K562 (cell line): Measurements from ENCODE around the gene KISS1R. TPM values are rescaled to one million over a fixed set of nuclear protein-coding genes. Genes with fewer than 3 reads are reported as not detected.

Source experiments
- ATF7 ChIP-seq: fragments of 450-650 bp; IDR thresholded peaks from 2 replicates; pipeline ENCODE4 v1.7.1; 2014; ENCODE audit warnings: mild to moderate bottlenecking, moderate library complexity
- STAG1 ChIP-seq: sonication (generic); formaldehyde crosslinking; IDR thresholded peaks from 2 replicates; pipeline ENCODE4 v1.5.0; 2020; ENCODE audit warnings: missing genetic modification reagents, borderline replicate concordance
- TAL1 ChIP-seq: fragments of 450-650 bp; IDR thresholded peaks from 2 replicates; pipeline ENCODE4 v1.6.1; 2016; ENCODE audit warnings: mild to moderate bottlenecking
- ZNF282 ChIP-seq: sonication (generic); formaldehyde crosslinking; IDR thresholded peaks from 2 replicates; pipeline ENCODE4 v1.8.1; 2023; ENCODE audit warnings: missing genetic modification reagents
- polyA plus RNA-seq, 8 experiments: library from polyadenylated mRNA; depleted of rRNA in 4 of 8; stranded (reverse) in 5 of 8; unstranded in 3 of 8; fragments of >200 nt; fragmentation: Nextera tagmentation in 2 of 8; fragmentation: Illumina TruSeq in 1 of 8; extraction: Ambion mirVana in 2 of 8; extraction: Trizol in 1 of 8; gene quantifications; 2 replicates each; pipeline versions ENCODE4 v1.2.1 to v1.2.3, GENCODE V29; 2011 to 2014; ENCODE audit warnings: inconsistent platforms in 1 of 8, missing spikeins in 1 of 8
- total RNA-seq, 7 experiments: library from RNA; depleted of rRNA in 6 of 7; stranded (reverse); fragments of >200 nt in 6 of 7; fragmentation: Illumina TruSeq in 2 of 7; extraction: Trizol in 2 of 7; gene quantifications; 2 replicates each; pipeline versions ENCODE4 v1.2.1 to v1.2.3, GENCODE V29; 2011 to 2021; ENCODE audit warnings: low replicate concordance in 1 of 7
- TF ChIP-seq, protein P1 (sequence below), 2 experiments: fragments of 450-650 bp; IDR thresholded peaks; 2 replicates each; pipeline ENCODE4 v1.6.1; 2016; ENCODE audit warnings: mild to moderate bottlenecking in 2 of 2, borderline replicate concordance in 1 of 2, low read depth in 1 of 2, moderate library complexity in 1 of 2
- TF ChIP-seq, protein P2 (sequence below), 3 experiments: fragments of 200-800 bp in 1 of 3; sonication (Bioruptor generic) in 1 of 3; sonication (generic) in 1 of 3; formaldehyde crosslinking in 1 of 3; IDR thresholded peaks; 2 replicates each; pipeline versions ENCODE4 v1.6.1 to v1.8.0; 2016 to 2022; ENCODE audit warnings: mild to moderate bottlenecking in 2 of 3, missing compliant biosample characterization in 2 of 3, missing genetic modification characterization in 2 of 3, missing genetic modification reagents in 1 of 3
- TF ChIP-seq, protein P3 (sequence below), 2 experiments: fragments of 450-650 bp; IDR thresholded peaks; 2 replicates each; pipeline ENCODE4 v1.6.1; 2018; ENCODE audit warnings: mild to moderate bottlenecking in 2 of 2, low read depth in 1 of 2; ENCODE audit not compliant: partially characterized antibody in 2 of 2
- TF ChIP-seq, protein P4 (sequence below): fragments of 250-450 bp; sonication (Bioruptor Pico); IDR thresholded peaks from 2 replicates; pipeline ENCODE4 v1.5.0; 2020; ENCODE audit warnings: mild to moderate bottlenecking
- TF ChIP-seq, protein P5 (sequence below): IDR thresholded peaks from 2 replicates; pipeline ENCODE4 v1.6.1; 2012; ENCODE audit warnings: low read depth, low read length, improper control_type of control experiment, borderline replicate concordance

KISS1R gene
- total and polyA plus RNA-seq, 9 of the 15 experiments (the other 6 are each of a cell fraction or from before 2014, with no cell fraction given), result 0.37 to 39.4 (median 2.0) TPM

DNA sequence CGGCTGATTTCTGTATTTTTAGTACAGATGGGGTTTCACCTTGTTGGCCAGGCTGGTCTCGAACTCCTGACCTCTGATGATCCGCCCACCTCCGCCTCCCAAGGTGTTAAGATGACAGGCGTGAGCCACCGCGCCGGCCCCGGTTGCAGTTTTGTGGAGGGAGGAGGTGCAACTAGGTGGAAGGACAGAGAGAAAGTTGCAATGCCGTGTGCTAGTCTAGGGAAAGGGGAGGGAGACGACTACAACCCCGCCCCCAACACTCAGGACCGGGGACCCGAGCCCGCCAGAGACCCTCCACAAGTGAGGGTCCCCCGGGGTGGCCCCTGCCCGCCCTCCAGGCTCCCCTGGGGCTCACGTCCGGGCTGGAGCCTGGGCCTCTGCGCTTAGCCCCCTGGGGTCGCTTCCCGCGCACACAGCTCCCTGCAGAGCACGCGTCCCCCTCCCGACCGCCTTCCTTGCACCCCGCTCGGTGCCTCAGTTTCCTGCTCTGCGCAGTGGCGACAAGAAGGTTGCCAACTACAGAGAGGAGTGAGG is 7.5 kb downstream of the KISS1R start (continued):
- TF ChIP-seq, protein P1, sequence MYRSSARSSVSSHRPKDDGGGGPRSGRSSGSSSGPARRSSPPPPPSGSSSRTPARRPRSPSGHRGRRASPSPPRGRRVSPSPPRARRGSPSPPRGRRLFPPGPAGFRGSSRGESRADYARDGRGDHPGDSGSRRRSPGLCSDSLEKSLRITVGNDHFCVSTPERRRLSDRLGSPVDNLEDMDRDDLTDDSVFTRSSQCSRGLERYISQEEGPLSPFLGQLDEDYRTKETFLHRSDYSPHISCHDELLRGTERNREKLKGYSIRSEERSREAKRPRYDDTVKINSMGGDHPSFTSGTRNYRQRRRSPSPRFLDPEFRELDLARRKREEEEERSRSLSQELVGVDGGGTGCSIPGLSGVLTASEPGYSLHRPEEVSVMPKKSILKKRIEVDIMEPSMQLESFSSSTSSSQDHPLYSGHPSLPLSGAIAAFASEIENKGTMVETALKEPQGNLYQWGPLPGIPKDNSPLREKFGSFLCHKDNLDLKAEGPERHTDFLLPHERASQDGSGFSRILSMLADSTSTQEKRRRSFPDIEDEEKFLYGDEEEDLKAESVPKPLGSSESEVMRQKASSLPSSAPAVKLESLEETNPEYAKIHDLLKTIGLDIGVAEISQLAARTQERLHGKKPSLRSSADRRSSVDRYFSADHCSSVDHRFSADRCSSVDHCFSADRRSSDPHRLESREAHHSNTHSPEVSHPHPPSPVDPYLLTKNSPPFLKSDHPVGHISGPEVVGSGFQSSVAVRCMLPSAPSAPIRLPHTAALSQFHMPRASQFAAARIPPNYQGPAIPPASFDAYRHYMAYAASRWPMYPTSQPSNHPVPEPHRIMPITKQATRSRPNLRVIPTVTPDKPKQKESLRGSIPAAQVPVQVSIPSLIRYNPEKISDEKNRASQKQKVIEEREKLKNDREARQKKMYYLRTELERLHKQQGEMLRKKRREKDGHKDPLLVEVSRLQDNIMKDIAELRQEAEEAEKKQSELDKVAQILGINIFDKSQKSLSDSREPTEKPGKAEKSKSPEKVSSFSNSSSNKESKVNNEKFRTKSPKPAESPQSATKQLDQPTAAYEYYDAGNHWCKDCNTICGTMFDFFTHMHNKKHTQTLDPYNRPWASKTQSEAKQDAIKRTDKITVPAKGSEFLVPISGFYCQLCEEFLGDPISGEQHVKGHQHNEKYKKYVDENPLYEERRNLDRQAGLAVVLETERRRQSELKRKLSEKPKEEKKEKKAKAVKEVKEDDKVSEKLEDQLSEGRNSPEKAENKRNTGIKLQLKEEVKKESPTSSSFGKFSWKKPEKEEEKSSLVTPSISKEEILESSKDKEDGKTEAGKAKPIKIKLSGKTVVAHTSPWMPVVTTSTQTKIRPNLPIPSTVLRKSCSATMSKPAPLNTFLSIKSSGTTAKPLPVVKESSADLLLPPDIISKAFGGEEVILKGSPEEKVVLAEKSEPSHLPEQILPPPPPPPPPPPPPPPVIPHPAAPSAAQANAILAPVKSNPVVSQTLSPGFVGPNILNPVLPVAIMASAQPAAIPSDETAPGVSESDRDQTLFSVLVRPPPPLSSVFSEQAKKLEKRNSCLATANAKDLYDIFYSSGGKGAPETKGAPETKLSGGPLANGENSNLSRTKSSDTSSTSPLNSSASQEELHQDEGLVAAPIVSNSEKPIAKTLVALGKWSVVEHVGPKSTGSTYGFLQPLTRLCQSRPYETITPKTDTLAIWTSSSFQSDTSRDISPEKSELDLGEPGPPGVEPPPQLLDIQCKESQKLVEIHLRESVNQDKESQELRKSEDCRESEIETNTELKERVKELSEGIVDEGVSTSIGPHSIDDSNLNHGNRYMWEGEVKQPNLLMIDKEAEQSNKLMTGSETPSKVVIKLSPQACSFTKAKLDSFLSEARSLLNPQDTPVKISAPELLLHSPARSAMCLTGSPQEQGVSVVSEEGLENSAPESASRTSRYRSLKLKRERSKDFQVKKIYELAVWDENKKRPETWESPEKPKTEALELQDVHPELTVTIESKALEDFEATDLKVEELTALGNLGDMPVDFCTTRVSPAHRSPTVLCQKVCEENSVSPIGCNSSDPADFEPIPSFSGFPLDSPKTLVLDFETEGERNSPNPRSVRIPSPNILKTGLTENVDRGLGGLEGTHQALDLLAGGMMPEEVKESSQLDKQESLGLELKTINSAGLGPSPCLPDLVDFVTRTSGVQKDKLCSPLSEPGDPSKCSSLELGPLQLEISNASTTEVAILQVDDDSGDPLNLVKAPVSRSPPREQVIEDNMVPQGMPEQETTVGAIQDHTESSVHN (IDR thresholded peaks at IDR 0.05; ENCODE audit: borderline replicate concordance in 1 of 2, low read depth in 1 of 2), result no peak
- TF ChIP-seq, protein P2, sequence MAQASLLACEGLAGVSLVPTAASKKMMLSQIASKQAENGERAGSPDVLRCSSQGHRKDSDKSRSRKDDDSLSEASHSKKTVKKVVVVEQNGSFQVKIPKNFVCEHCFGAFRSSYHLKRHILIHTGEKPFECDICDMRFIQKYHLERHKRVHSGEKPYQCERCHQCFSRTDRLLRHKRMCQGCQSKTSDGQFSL (CRISPR knock-in tag; IDR thresholded peaks at IDR 0.05), result no peak; the same call in 1 of the 2 replicates
- TF ChIP-seq, protein P2 (tag; IDR thresholded peaks at IDR 0.05), result no peak
- no peak for TF ChIP-seq ATF7
- TF ChIP-seq, protein P3, sequence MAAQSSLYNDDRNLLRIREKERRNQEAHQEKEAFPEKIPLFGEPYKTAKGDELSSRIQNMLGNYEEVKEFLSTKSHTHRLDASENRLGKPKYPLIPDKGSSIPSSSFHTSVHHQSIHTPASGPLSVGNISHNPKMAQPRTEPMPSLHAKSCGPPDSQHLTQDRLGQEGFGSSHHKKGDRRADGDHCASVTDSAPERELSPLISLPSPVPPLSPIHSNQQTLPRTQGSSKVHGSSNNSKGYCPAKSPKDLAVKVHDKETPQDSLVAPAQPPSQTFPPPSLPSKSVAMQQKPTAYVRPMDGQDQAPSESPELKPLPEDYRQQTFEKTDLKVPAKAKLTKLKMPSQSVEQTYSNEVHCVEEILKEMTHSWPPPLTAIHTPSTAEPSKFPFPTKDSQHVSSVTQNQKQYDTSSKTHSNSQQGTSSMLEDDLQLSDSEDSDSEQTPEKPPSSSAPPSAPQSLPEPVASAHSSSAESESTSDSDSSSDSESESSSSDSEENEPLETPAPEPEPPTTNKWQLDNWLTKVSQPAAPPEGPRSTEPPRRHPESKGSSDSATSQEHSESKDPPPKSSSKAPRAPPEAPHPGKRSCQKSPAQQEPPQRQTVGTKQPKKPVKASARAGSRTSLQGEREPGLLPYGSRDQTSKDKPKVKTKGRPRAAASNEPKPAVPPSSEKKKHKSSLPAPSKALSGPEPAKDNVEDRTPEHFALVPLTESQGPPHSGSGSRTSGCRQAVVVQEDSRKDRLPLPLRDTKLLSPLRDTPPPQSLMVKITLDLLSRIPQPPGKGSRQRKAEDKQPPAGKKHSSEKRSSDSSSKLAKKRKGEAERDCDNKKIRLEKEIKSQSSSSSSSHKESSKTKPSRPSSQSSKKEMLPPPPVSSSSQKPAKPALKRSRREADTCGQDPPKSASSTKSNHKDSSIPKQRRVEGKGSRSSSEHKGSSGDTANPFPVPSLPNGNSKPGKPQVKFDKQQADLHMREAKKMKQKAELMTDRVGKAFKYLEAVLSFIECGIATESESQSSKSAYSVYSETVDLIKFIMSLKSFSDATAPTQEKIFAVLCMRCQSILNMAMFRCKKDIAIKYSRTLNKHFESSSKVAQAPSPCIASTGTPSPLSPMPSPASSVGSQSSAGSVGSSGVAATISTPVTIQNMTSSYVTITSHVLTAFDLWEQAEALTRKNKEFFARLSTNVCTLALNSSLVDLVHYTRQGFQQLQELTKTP (IDR thresholded peaks at IDR 0.05; ENCODE audit: low read depth in 1 of 2, partially characterized antibody in 2 of 2), result no peak
- TF ChIP-seq, protein P4, sequence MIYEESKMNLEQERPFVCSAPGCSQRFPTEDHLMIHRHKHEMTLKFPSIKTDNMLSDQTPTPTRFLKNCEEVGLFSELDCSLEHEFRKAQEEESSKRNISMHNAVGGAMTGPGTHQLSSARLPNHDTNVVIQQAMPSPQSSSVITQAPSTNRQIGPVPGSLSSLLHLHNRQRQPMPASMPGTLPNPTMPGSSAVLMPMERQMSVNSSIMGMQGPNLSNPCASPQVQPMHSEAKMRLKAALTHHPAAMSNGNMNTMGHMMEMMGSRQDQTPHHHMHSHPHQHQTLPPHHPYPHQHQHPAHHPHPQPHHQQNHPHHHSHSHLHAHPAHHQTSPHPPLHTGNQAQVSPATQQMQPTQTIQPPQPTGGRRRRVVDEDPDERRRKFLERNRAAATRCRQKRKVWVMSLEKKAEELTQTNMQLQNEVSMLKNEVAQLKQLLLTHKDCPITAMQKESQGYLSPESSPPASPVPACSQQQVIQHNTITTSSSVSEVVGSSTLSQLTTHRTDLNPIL, result no peak
- no peak for TF ChIP-seq ZNF282 (CRISPR knock-in tag)
- no peak for TF ChIP-seq TAL1
- no peak for TF ChIP-seq STAG1
- TF ChIP-seq, protein P5, sequence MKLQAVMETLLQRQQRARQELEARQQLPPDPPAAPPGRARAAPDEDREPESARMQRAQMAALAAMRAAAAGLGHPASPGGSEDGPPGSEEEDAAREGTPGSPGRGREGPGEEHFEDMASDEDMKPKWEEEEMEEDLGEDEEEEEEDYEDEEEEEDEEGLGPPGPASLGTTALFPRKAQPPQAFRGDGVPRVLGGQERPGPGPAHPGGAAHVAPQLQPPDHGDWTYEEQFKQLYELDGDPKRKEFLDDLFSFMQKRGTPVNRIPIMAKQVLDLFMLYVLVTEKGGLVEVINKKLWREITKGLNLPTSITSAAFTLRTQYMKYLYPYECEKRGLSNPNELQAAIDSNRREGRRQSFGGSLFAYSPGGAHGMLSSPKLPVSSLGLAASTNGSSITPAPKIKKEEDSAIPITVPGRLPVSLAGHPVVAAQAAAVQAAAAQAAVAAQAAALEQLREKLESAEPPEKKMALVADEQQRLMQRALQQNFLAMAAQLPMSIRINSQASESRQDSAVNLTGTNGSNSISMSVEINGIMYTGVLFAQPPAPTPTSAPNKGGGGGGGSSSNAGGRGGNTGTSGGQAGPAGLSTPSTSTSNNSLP, result no peak
